K562 (cell line): ENCODE measurements around the gene ARHGEF12.

Experiments used
- MAZ ChIP-seq, 2 experiments: fragments of 450-650 bp in 1 of 2; sonication (generic) in 1 of 2; formaldehyde crosslinking; IDR thresholded peaks in 1 of 2; conservative IDR thresholded peaks in 1 of 2; 2 replicates each; pipeline versions ENCODE4 v1.4.0 to v1.5.0; 2020; ENCODE audit warnings: mild to moderate bottlenecking in 1 of 2, missing genetic modification reagents in 1 of 2
- POLR3G ChIP-seq: IDR thresholded peaks from 2 replicates; pipeline ENCODE4 v1.6.1; 2011; ENCODE audit not compliant: insufficient read length, insufficient replicate concordance; ENCODE audit errors: extremely low read depth
- ZNF175 ChIP-seq: fragments of 200-800 bp; sonication (Bioruptor generic); IDR thresholded peaks from 2 replicates; pipeline ENCODE4 v1.6.1; 2016; ENCODE audit warnings: low read depth, mild to moderate bottlenecking, missing genetic modification characterization, missing compliant biosample characterization
- TF ChIP-seq, protein P1 (sequence below), 2 experiments: fragments of 200-800 bp in 1 of 2; sonication (Bioruptor generic) in 1 of 2; sonication (generic) in 1 of 2; formaldehyde crosslinking in 1 of 2; IDR thresholded peaks in 1 of 2; conservative IDR thresholded peaks in 1 of 2; 2 replicates each; pipeline versions ENCODE4 v1.5.0 to v1.6.1; 2016 to 2020; ENCODE audit warnings: missing compliant biosample characterization in 1 of 2, missing genetic modification characterization in 1 of 2, missing genetic modification reagents in 1 of 2

DNA sequence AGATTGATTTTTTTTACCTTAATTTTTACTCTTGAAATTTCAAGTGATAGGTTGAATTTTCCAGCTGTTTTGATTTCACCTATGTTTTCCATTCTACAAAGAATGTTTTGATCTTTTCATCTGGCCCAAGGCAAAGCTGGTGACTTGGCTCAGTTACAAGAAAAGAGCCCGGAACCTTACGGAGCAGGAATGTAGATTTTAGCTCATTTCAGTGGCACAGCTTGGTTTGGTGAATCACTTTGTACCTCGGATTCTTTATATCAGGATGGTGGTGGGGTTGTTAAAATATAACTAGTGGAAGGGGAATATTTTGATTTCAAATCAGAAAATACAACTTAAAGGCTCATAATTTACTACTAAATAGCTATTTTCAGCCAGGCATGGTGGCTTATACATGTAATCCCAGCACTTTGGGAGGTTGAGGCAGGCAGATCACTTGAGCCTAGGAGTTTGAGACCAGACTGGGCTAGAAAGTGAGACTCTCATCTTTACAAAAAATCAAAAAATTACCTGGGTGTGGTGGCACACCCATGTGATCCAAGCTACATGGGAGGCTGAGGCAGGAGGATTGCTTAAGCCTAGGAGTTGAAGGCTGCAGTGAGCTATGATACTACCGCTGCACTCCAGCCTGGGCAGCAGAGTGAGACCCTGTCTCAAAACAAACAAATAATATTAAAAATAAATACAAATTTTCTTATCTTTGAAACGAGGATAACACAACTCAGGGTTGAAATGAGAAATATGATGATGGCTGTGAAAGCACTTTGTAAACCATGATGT lies 166.0 kb downstream of the ARHGEF12 start:
- TF ChIP-seq, protein P1, sequence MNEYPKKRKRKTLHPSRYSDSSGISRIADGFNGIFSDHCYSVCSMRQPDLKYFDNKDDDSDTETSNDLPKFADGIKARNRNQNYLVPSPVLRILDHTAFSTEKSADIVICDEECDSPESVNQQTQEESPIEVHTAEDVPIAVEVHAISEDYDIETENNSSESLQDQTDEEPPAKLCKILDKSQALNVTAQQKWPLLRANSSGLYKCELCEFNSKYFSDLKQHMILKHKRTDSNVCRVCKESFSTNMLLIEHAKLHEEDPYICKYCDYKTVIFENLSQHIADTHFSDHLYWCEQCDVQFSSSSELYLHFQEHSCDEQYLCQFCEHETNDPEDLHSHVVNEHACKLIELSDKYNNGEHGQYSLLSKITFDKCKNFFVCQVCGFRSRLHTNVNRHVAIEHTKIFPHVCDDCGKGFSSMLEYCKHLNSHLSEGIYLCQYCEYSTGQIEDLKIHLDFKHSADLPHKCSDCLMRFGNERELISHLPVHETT (CRISPR knock-in tag; conservative IDR thresholded peaks at IDR 0.05 in 1 of 2, IDR thresholded peaks at IDR 0.05 in 1 of 2), result no peak
- no peak for TF ChIP-seq ZNF175 (CRISPR knock-in tag)
- TF ChIP-seq MAZ (CRISPR knock-in tag; conservative IDR thresholded peaks at IDR 0.05 in 1 of 2, IDR thresholded peaks at IDR 0.05 in 1 of 2), result no peak
- no peak for TF ChIP-seq POLR3G
